CD4-positive, alpha-beta T cell (primary cell): ENCODE results near the gene SYNRG. TPM values are rescaled to one million over a fixed set of nuclear protein-coding genes. Genes with fewer than 3 reads are reported as not detected.

ENCODE experiments used
- ATAC-seq: fragments of 200-7000 bp; cut with Tn5 transposase; one replicate; pipeline ENCODE4 v1.10.0; 2022; ENCODE audit warnings: mild to moderate bottlenecking; ENCODE audit not compliant: poor library complexity
- CTCF ChIA-PET: fragments of 350-600 bp; sonication (Branson Sonifier 250); formaldehyde crosslinking; loops from one replicate; lab custom pipeline; 2021; ENCODE audit warnings: antibody characterized with exemption, inconsistent platforms; lab: Charles Lee
- POLR2A ChIA-PET: fragments of 350-600 bp; sonication (Branson Sonifier 250); formaldehyde crosslinking; loops from one replicate; lab custom pipeline; 2021; ENCODE audit warnings: antibody characterized with exemption, inconsistent platforms; lab: Charles Lee
- DNase-seq, 14 experiments: peaks; one replicate each; pipeline ENCODE4 v3.0.0-alpha.2; 2013 to 2020; ENCODE audit warnings: mixed read lengths in 2 of 14
- H3K27ac ChIP-seq, 2 donors: one replicate each; pipeline versions ENCODE4 v1.5.1 to v1.7.0; 2013; ENCODE audit warnings: low read length in 2 of 2, low read depth in 1 of 2, mild to moderate bottlenecking in 1 of 2
- H3K27me3 ChIP-seq, 2 experiments: 1 replicate in 1 of 2; 2 replicates in 1 of 2; pipeline versions ENCODE4 v1.6.1 to v1.7.0; 2013; ENCODE audit warnings: low read length in 2 of 2, control low read depth in 1 of 2, mild to moderate bottlenecking in 1 of 2, moderate library complexity in 1 of 2; ENCODE audit not compliant: insufficient read depth in 2 of 2, control insufficient read depth in 1 of 2
- H3K36me3 ChIP-seq: one replicate; pipeline ENCODE4 v1.6.1; 2013; ENCODE audit warnings: low read length, control low read depth; ENCODE audit not compliant: insufficient read depth
- H3K4me1 ChIP-seq: one replicate; pipeline ENCODE4 v1.6.1; 2013; ENCODE audit warnings: low read length, control low read depth; ENCODE audit not compliant: insufficient read depth
- H3K4me3 ChIP-seq: one replicate; pipeline ENCODE4 v1.5.1; 2013; ENCODE audit warnings: mild to moderate bottlenecking, low read length, moderate library complexity
- H3K9me3 ChIP-seq, 2 experiments: 1 replicate in 1 of 2; 2 replicates in 1 of 2; pipeline versions ENCODE4 v1.6.1 to v1.7.0; 2013; ENCODE audit warnings: low read length in 2 of 2, mild to moderate bottlenecking in 2 of 2, control low read depth in 1 of 2, moderate library complexity in 1 of 2; ENCODE audit not compliant: control insufficient read depth in 1 of 2, insufficient read depth in 1 of 2
- H3K27ac Mint-ChIP-seq: one replicate; pipeline ENCODE4 v1.8.0; 2020; ENCODE audit warnings: mixed read lengths
- H3K27me3 Mint-ChIP-seq: one replicate; pipeline ENCODE4 v1.8.0; 2021; ENCODE audit warnings: mixed read lengths
- H3K36me3 Mint-ChIP-seq: one replicate; pipeline ENCODE4 v1.8.0; 2021; ENCODE audit warnings: low read depth, mixed read lengths
- H3K4me1 Mint-ChIP-seq: one replicate; pipeline ENCODE4 v1.8.0; 2021; ENCODE audit warnings: low read depth, mixed read lengths
- H3K4me3 Mint-ChIP-seq: one replicate; pipeline ENCODE4 v1.8.0; 2020; ENCODE audit warnings: mild to moderate bottlenecking, mixed read lengths
- H3K9me3 Mint-ChIP-seq: one replicate; pipeline ENCODE4 v1.8.0; 2020; ENCODE audit warnings: mixed read lengths
- intact Hi-C, 2 experiments: fragments of 100-400 bp; cut with DNase I in 1 of 2; cut with micrococcal nuclease in 1 of 2; formaldehyde crosslinking; loops; one replicate each; pipeline versions ENCODE4 v1.15.1 to v1.9.0; 2023 to 2025; cut with DNase I, micrococcal nuclease
- total RNA-seq, 174 experiments: library from RNA in 2 of 174; stranded (reverse) in 2 of 174; gene quantifications; one replicate each; pipeline ENCODE4 v1.2.3 and lab custom pipeline; 2021 to 2026
- TF ChIP-seq, protein P1 (sequence below): fragments of 200-600 bp; IDR thresholded peaks from one replicate; pipeline ENCODE4 v1.8.0; 2022; ENCODE audit warnings: antibody characterized with exemption, mild to moderate bottlenecking

The SYNRG gene
- total RNA-seq, 2 experiments from 2014 or later, result 40.0 to 45.8 TPM

DNA sequence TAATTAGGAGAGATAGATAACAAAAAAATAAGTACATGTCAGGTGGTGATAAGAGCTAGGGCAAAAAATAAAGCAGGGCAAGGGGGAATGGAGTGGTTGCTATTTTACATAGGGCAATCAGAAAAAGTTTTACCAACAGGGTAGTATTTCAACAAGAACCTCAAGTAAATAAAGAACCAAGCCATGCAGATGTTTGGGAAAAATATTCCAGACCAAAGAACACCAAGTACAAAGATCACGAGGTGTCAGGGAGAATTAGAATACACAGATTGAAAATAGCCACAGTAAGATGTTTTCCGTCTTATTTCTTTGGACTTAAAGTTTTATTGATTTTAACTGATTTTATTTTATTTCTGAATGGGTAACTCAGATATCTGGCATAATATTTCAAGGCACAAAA is 11.1 kb downstream of the SYNRG start:
- Mint-ChIP-seq H3K4me3 (no peak overlapping the region), H3K36me3 (peaks cover 84% of the 10 kb centered on the region), H3K4me1 (peaks cover 72% of the 10 kb centered on the region), H3K9me3 (no peaks in the 10 kb centered on the region), H3K27me3 (no peaks in the 10 kb centered on the region), H3K27ac (peak overlapping the region; percentile 21)
- ATAC-seq (no peak), DNase-seq (no peak)
- POLR2A ChIA-PET, result no interaction called here
- TF ChIP-seq, protein P1, sequence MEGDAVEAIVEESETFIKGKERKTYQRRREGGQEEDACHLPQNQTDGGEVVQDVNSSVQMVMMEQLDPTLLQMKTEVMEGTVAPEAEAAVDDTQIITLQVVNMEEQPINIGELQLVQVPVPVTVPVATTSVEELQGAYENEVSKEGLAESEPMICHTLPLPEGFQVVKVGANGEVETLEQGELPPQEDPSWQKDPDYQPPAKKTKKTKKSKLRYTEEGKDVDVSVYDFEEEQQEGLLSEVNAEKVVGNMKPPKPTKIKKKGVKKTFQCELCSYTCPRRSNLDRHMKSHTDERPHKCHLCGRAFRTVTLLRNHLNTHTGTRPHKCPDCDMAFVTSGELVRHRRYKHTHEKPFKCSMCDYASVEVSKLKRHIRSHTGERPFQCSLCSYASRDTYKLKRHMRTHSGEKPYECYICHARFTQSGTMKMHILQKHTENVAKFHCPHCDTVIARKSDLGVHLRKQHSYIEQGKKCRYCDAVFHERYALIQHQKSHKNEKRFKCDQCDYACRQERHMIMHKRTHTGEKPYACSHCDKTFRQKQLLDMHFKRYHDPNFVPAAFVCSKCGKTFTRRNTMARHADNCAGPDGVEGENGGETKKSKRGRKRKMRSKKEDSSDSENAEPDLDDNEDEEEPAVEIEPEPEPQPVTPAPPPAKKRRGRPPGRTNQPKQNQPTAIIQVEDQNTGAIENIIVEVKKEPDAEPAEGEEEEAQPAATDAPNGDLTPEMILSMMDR, result no peak
- Histone ChIP-seq H3K36me3 (peaks cover 72% of the 10 kb centered on the region), H3K4me1 (peaks cover 19% of the 10 kb centered on the region), H3K27ac (no peak overlapping the region), H3K27me3 (no peaks in the 10 kb centered on the region), H3K9me3 (no peaks in the 10 kb centered on the region), H3K4me3 (no peak overlapping the region)
- CTCF ChIA-PET, result interaction anchor here (3.7 kb wide), 1 partner anchor 12 kb away, joined by 19 read pairs; the partner anchor contains the start of gene SYNRG
- intact Hi-C loops, result no loop called here

DNA sequence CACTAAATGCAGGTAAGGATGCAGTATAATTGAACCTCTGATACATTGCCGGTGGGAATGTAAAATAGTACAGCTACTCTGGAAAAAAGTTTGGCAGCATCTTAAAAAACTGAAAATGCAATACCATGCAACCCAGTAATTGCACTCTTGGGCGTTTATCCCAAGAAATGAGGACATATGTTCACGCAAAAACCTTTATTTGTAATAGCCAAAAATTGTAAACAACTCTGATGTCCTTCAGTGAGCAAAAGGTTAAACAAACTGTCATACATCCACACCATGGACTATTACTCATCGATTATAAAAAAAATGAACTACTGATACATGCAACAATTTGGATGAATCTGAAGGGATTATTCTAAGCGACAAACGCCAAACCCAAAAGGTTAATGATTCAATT is 16.9 kb downstream of the SYNRG start:
- Mint-ChIP-seq H3K9me3 (no peaks in the 10 kb centered on the region), H3K27me3 (no peaks in the 10 kb centered on the region), H3K36me3 (peaks cover 93% of the 10 kb centered on the region), H3K27ac (no peak overlapping the region), H3K4me3 (no peak overlapping the region), H3K4me1 (peaks cover 77% of the 10 kb centered on the region)
- DNase-seq (no peak), ATAC-seq (no peak)
- Histone ChIP-seq H3K27ac (no peak overlapping the region), H3K4me3 (no peak overlapping the region), H3K27me3 (no peaks in the 10 kb centered on the region), H3K4me1 (peaks cover 14% of the 10 kb centered on the region), H3K36me3 (peaks cover 62% of the 10 kb centered on the region), H3K9me3 (no peaks in the 10 kb centered on the region)
- ChIA-PET POLR2A (interaction anchor here (1.6 kb wide), 1 partner anchor 14 kb away, joined by 4 read pairs; no protein-coding TSS in a partner anchor), CTCF (interaction anchor here (0.9 to 1.9 kb wide), 3 partner anchors 8 to 18 kb away, joined by 3 to 12 read pairs (median 4); partner anchors contain the start of gene SYNRG)
- TF ChIP-seq, protein P1, result no peak
- intact Hi-C loops, result no loop called here

DNA sequence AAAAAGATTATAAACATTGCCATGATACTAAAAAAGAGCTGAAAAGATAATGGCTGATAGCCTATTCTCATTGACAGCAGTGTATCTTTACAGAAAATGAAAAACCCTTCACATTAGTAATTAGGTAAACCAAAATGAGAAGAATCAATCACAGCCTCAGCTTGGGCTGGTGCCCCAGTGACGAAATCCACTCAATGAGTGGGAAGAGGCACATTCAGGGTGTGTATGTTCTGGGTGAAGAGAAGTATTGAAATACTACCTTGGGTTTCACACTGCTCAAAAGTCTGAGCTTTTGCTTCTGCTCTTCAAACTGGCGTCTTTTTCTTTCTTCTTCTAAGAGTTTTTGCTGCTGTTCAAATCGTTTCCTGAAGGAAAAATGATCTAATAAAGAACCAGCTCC is 24.2 kb downstream of the SYNRG start:
- intact Hi-C loops, result no loop called here
- peaks cover 4% of the 10 kb centered on the region for H3K4me1 ChIP-seq
- H3K27ac Mint-ChIP-seq, result peak overlapping the region; percentile 0

More for the DNA sequence above, 24.2 kb downstream of the SYNRG start:
- Histone ChIP-seq H3K36me3 (peaks cover 77% of the 10 kb centered on the region), H3K27me3 (no peaks in the 10 kb centered on the region), H3K9me3 (no peaks in the 10 kb centered on the region), H3K27ac (no peak overlapping the region), H3K4me3 (no peak overlapping the region)
- H3K36me3 Mint-ChIP-seq, result peaks cover 88% of the 10 kb centered on the region
- no peaks in the 10 kb centered on the region for H3K9me3 Mint-ChIP-seq
- TF ChIP-seq, protein P1, result no peak
- ATAC-seq (no peak), DNase-seq (no peak)
- H3K4me1 Mint-ChIP-seq, result peaks cover 20% of the 10 kb centered on the region
- no peaks in the 10 kb centered on the region for H3K27me3 Mint-ChIP-seq
- H3K4me3 Mint-ChIP-seq, result no peak overlapping the region
- CTCF ChIA-PET, result no interaction called here
- POLR2A ChIA-PET, result interaction anchor here (0.9 kb wide), 1 partner anchor 9 kb away, joined by 3 read pairs; no protein-coding TSS in a partner anchor
